A673 (cell line): ENCODE results near the gene SLC24A4. TPM values are rescaled to one million over a fixed set of nuclear protein-coding genes. Genes with fewer than 3 reads are reported as not detected.

ENCODE experiments used
- BruUV-seq: library from RNA; stranded (reverse); fragments of 400-500 nt; replicated peaks from 2 replicates; lab custom pipeline; 2021; lab: Mats Ljungman, UMichigan
- CTCF ChIA-PET: fragments of 300-600 bp; sonication (Branson Sonifier 250); formaldehyde crosslinking; loops from one replicate; lab custom pipeline; 2022; ENCODE audit warnings: antibody characterized with exemption; lab: Charles Lee
- POLR2A ChIA-PET: fragments of 300-600 bp; sonication (Branson Sonifier 250); formaldehyde crosslinking; loops from one replicate; lab custom pipeline; 2022; ENCODE audit warnings: antibody characterized with exemption; ENCODE audit not compliant: low non-redundant PET; lab: Charles Lee
- DNase-seq: peaks from one replicate; pipeline ENCODE4 v3.0.0-alpha.2; 2015; ENCODE audit warnings: low spot score
- H3K27ac ChIP-seq: fragments of 200-600 bp; sonication (generic); 2 replicates; pipeline ENCODE4 v1.5.1; 2016; ENCODE audit warnings: mixed run types, low read depth, mild to moderate bottlenecking, mixed read lengths, antibody characterized with exemption, low read length; ENCODE audit not compliant: poor library complexity, severe bottlenecking
- H3K27me3 ChIP-seq: fragments of 200-600 bp; sonication (generic); replicated peaks from 2 replicates; pipeline ENCODE4 v1.6.1; 2017; ENCODE audit warnings: mixed run types, low read depth, mild to moderate bottlenecking, mixed read lengths, antibody characterized with exemption, low read length; ENCODE audit not compliant: insufficient read depth, poor library complexity
- H3K36me3 ChIP-seq: fragments of 200-600 bp; sonication (generic); 2 replicates; pipeline ENCODE4 v1.6.1; 2016; ENCODE audit warnings: mixed run types, mild to moderate bottlenecking, mixed read lengths, antibody characterized with exemption, low read length; ENCODE audit not compliant: insufficient read depth, poor library complexity, severe bottlenecking
- H3K4me1 ChIP-seq: fragments of 200-600 bp; sonication (generic); 2 replicates; pipeline ENCODE4 v1.6.1; 2017; ENCODE audit warnings: mixed run types, mild to moderate bottlenecking, mixed read lengths, antibody characterized with exemption, low read length; ENCODE audit not compliant: insufficient read depth, poor library complexity, severe bottlenecking
- H3K4me3 ChIP-seq: fragments of 200-600 bp; sonication (generic); 2 replicates; pipeline ENCODE4 v1.5.1; 2016; ENCODE audit warnings: low read depth, mixed run types, mild to moderate bottlenecking, mixed read lengths, low read length; ENCODE audit not compliant: poor library complexity, severe bottlenecking
- H3K9me3 ChIP-seq: fragments of 200-600 bp; sonication (generic); 2 replicates; pipeline ENCODE4 v1.6.1; 2016; ENCODE audit warnings: mixed run types, low read depth, mild to moderate bottlenecking, mixed read lengths, antibody characterized with exemption, low read length; ENCODE audit not compliant: poor library complexity, severe bottlenecking
- CTCF ChIP-seq: fragments of 300-800, 200-600 bp; sonication (generic); conservative IDR thresholded peaks from 2 replicates; pipeline ENCODE4 v1.5.1; 2017; ENCODE audit warnings: low read depth, mild to moderate bottlenecking, antibody characterized with exemption, low read length, moderate library complexity, mixed read lengths
- EZH2 ChIP-seq: fragments of 200-600 bp; sonication (generic); IDR thresholded peaks from 2 replicates; pipeline ENCODE4 v1.6.1; 2017; ENCODE audit warnings: borderline replicate concordance, low read depth, mild to moderate bottlenecking, mixed read lengths, antibody characterized with exemption, low read length; ENCODE audit not compliant: poor library complexity, severe bottlenecking
- intact Hi-C: fragments of 100-400 bp; cut with micrococcal nuclease; formaldehyde crosslinking; loops from one replicate; pipeline ENCODE4 v1.10.0; 2022; ENCODE audit not compliant: unreplicated experiment
- total RNA-seq: library from RNA; stranded (reverse); gene quantifications from 2 replicates; pipeline ENCODE4 v1.2.3, GENCODE V29; 2021

The SLC24A4 gene
- total RNA-seq, 1 experiment from 2014 or later = 0.15 TPM

- H3K27me3 ChIP-seq = peaks cover 4% of the 10 kb centered on the region
- no peak for TF ChIP-seq CTCF
- TF ChIP-seq EZH2 = no peak
- no peaks in the 10 kb centered on the region for H3K4me1 ChIP-seq
- no TSS peak for BruUV-seq
- no peaks in the 10 kb centered on the region for H3K9me3 ChIP-seq
- no peak overlapping the region for H3K4me3 ChIP-seq
- POLR2A ChIA-PET = no interaction called here
- no peaks in the 10 kb centered on the region for H3K36me3 ChIP-seq
- no peak overlapping the region for H3K27ac ChIP-seq
- DNase-seq = no peak
- intact Hi-C loops = no loop called here
- CTCF ChIA-PET = no interaction called here
These were observed 11.1 kb downstream of the SLC24A4 start for GRCh38 chr14:92334050-92334449.

DNA sequence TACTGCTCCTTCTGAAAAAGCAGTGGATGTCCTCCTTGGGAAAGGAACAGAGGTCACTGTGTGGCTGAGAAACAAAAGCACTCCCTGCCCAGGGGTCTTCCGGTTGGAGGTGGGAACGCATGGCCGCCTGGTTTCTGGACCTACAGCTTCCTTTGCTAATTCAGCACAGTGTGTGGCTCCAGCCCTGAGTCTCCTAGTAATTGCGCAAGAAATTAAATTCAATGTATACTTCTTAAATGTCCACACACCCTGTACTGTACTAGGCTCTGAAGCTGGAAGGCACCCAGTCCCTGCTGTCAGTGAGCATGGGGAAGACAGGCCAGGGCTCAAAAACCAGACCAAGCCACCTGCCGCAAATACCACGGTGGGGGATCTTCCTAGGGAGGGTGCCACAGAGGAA is 13.4 kb downstream of the SLC24A4 start:
- Histone ChIP-seq H3K27me3 (peaks cover 8% of the 10 kb centered on the region), H3K36me3 (no peaks in the 10 kb centered on the region), H3K9me3 (no peaks in the 10 kb centered on the region), H3K4me3 (no peak overlapping the region), H3K4me1 (no peaks in the 10 kb centered on the region), H3K27ac (no peak overlapping the region)
- ChIA-PET CTCF (no interaction called here), POLR2A (no interaction called here)
- TF ChIP-seq CTCF (no peak), EZH2 (no peak)
- BruUV-seq = no TSS peak
- intact Hi-C loops = no loop called here
- DNase-seq = no peak

DNA sequence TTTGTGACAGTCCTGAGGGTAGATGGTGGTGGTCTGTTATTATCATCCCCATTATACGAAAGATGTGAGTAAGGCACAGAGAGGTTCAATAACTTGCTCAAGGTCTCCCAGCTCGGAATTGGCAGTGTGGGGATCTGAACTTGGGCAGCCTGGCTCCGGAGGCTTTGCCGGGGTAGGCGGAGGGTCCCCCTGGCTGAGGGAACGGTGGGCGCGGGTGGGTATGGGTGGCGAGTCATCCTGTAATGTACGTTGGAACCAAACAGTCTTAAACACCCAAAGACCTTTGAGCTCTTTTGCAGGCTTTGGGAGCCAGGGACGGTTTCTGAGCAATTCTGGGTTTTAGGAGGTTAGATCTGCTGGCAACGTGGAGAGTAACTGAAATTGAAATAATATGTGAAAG is 16.5 kb downstream of the SLC24A4 start:
- no peak overlapping the region for H3K27ac ChIP-seq
- no peaks in the 10 kb centered on the region for H3K4me1 ChIP-seq

More for the DNA sequence above, 16.5 kb downstream of the SLC24A4 start:
- Histone ChIP-seq H3K36me3 (no peaks in the 10 kb centered on the region), H3K4me3 (no peak overlapping the region), H3K9me3 (no peaks in the 10 kb centered on the region), H3K27me3 (peaks cover 8% of the 10 kb centered on the region)
- intact Hi-C loops = no loop called here
- BruUV-seq = no TSS peak
- TF ChIP-seq EZH2 = no peak
- TF ChIP-seq CTCF = no peak
- no peak for DNase-seq
- CTCF ChIA-PET = interaction anchor here (0.5 kb wide), 1 partner anchor 983 kb away, joined by 3 read pairs; no protein-coding TSS in a partner anchor
- POLR2A ChIA-PET = no interaction called here
